ENCODE data around the gene CKM. TPM values are rescaled to one million over a fixed set of nuclear protein-coding genes. Genes with fewer than 3 reads are reported as not detected.

The CKM gene
- total RNA-seq, 3 donors from 2014 or later: not detected

- intact Hi-C loops (cut with DNase I; ENCODE audit: low total_unique reads): no loop called here
- Histone ChIP-seq H3K27ac (no peak overlapping the region), H3K4me3 (no peak overlapping the region), H3K9me3 (no peaks in the 10 kb centered on the region), H3K27me3 (no peaks in the 10 kb centered on the region), H3K4me1 (no peaks in the 10 kb centered on the region), H3K36me3 (no peaks in the 10 kb centered on the region)
- no peak for TF ChIP-seq POLR2AphosphoS5 (IDR thresholded peaks at IDR 0.05)
- TF ChIP-seq CTCF (IDR thresholded peaks at IDR 0.05): no peak
- TF ChIP-seq POLR2A (IDR thresholded peaks at IDR 0.05): no peak
- no peak for DNase-seq (ENCODE audit: low spot score in 2 of 2)
Measured at GRCh38 chr19:45356760-45357444, 34.2 kb upstream of the CKM start.

DNA sequence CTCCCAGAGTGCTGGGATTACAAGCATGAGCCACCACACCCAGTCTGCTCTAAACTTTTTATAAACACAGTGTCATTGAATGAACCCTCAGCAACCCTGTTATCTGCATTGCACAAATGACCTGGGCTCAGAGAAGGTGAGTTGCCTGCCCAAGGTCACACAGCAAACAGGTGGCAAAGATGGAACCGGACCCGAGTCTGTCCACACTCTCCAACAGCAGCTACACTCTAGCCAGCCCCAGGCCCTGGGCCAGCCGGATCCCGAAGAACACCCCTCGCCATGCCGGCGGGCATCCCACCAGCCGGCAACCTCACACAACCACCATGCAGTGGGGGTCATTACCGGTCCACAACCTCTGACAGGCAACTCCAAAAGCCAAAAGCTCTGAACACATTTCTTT lies 33.2 kb upstream of the CKM start:
- Histone ChIP-seq H3K27me3 (no peaks in the 10 kb centered on the region), H3K9me3 (no peaks in the 10 kb centered on the region), H3K36me3 (no peaks in the 10 kb centered on the region), H3K27ac (no peak overlapping the region), H3K4me3 (no peak overlapping the region), H3K4me1 (no peaks in the 10 kb centered on the region)
- intact Hi-C loops (cut with DNase I; ENCODE audit: low total_unique reads): no loop called here
- DNase-seq (ENCODE audit: low spot score in 2 of 2): no peak
- TF ChIP-seq POLR2AphosphoS5 (IDR thresholded peaks at IDR 0.05): no peak
- no peak for TF ChIP-seq CTCF (IDR thresholded peaks at IDR 0.05)
- no peak for TF ChIP-seq POLR2A (IDR thresholded peaks at IDR 0.05)

GRCh38 chr19:45355402-45355801 lies 32.7 kb upstream of the CKM start:
- no peaks in the 10 kb centered on the region for H3K9me3 ChIP-seq
- intact Hi-C loops (cut with DNase I; ENCODE audit: low total_unique reads): no loop called here
- no peak for DNase-seq (ENCODE audit: low spot score in 2 of 2)
- H3K4me3 ChIP-seq: no peak overlapping the region
- H3K4me1 ChIP-seq: no peaks in the 10 kb centered on the region
- H3K27me3 ChIP-seq: no peaks in the 10 kb centered on the region
- H3K27ac ChIP-seq: no peak overlapping the region
- no peak for TF ChIP-seq POLR2AphosphoS5 (IDR thresholded peaks at IDR 0.05)
- no peak for TF ChIP-seq CTCF (IDR thresholded peaks at IDR 0.05)
- TF ChIP-seq POLR2A (IDR thresholded peaks at IDR 0.05): no peak
- no peaks in the 10 kb centered on the region for H3K36me3 ChIP-seq

- Histone ChIP-seq H3K4me1 (no peaks in the 10 kb centered on the region), H3K4me3 (no peak overlapping the region), H3K27ac (no peak overlapping the region), H3K36me3 (no peaks in the 10 kb centered on the region), H3K27me3 (no peaks in the 10 kb centered on the region), H3K9me3 (no peaks in the 10 kb centered on the region)
- TF ChIP-seq POLR2AphosphoS5 (IDR thresholded peaks at IDR 0.05): no peak
- no peak for TF ChIP-seq POLR2A (IDR thresholded peaks at IDR 0.05)
- no peak for TF ChIP-seq CTCF (IDR thresholded peaks at IDR 0.05)
- intact Hi-C loops (cut with DNase I; ENCODE audit: low total_unique reads): no loop called here
- DNase-seq (ENCODE audit: low spot score in 2 of 2): no peak
Measured at GRCh38 chr19:45354241-45354842, 31.7 kb upstream of the CKM start.

DNA sequence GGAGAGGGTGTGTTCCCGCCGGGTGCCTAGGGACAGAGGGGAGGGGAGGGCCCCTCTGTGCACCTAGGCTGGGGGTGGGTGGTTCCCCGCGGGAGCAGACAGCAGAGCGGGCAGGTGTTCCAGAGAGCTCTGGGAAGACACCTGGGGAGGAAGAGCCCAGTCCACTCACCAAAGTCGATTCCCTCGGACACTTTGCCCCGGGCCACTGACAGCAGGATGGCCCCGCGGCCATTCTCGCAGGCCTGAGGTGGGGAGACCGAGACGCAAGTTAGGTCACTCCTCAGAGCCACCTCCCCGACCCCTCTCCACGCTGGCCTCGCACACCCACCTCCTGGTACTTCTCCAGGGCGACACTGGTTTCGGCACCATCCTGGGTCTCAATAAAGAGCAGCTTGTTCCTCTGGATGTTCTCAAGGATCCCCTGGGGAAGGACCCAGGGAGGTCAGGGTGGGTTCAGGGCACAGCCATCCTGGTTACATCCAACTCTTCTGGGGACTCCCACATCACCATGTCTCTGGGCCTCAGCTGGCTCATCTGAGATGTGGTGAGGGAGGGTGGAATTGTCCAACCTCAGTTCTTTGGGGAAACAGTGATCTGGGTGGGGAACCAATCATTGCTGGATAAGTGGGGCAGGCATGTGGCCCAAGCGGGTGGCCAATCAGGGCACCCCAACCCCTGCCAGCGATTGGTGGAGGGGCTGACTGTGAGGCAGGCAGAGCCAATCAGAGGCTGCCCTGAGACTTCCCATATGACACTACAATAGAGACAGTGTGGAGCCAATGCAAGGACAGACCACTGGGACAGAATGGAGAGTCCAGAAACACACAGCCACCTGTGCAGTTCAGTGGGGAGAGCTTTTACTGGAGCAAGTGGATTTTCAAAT lies 30.5 kb upstream of the CKM start:
- no peak for DNase-seq (ENCODE audit: low spot score in 2 of 2)
- Histone ChIP-seq H3K27ac (no peak overlapping the region), H3K4me1 (no peaks in the 10 kb centered on the region), H3K4me3 (no peak overlapping the region), H3K9me3 (no peaks in the 10 kb centered on the region), H3K36me3 (no peaks in the 10 kb centered on the region), H3K27me3 (no peaks in the 10 kb centered on the region)
- TF ChIP-seq POLR2A (IDR thresholded peaks at IDR 0.05) (no peak), POLR2AphosphoS5 (IDR thresholded peaks at IDR 0.05) (no peak), CTCF (IDR thresholded peaks at IDR 0.05) (no peak)
- intact Hi-C loops (cut with DNase I; ENCODE audit: low total_unique reads): no loop called here
